Brain microvascular endothelial cell (primary cell): ENCODE data around the gene SLC25A30.

Experiments used
- DNase-seq: peaks from one replicate; pipeline ENCODE4 v3.0.0-alpha.2; 2020
- H3K27ac ChIP-seq: fragments of 250-450 bp; sonication (Bioruptor Pico); 2 replicates; pipeline ENCODE4 v1.5.1; 2020; ENCODE audit warnings: mild to moderate bottlenecking, moderate library complexity
- H3K27me3 ChIP-seq: fragments of 250-450 bp; sonication (Bioruptor Pico); replicated peaks from 2 replicates; pipeline ENCODE4 v1.5.1; 2020; ENCODE audit warnings: mild to moderate bottlenecking
- H3K36me3 ChIP-seq: fragments of 250-450 bp; sonication (Bioruptor Pico); replicated peaks from 2 replicates; pipeline ENCODE4 v1.5.1; 2020; ENCODE audit warnings: mild to moderate bottlenecking
- H3K4me3 ChIP-seq: 2 replicates; pipeline ENCODE4 v1.5.1; 2011; ENCODE audit warnings: low read depth, mild to moderate bottlenecking, control low read depth, low read length, moderate library complexity
- CTCF ChIP-seq: IDR thresholded peaks from 2 replicates; pipeline ENCODE4 v1.5.1; 2011; ENCODE audit warnings: low read depth, mild to moderate bottlenecking, moderate library complexity, low read length, control low read depth, inconsistent platforms; ENCODE audit errors: missing control alignments
- in situ Hi-C: cut with HindIII; loops from 2 replicates; pipeline ENCODE4 v1.10.0; 2017; ENCODE audit warnings: low sequenced_read_pairs, low pct_ligation_motif_present

SLC25A30 gene

GRCh38 chr13:45454204-45454603, 36.0 kb upstream of the SLC25A30 start:
- in situ Hi-C loops = no loop called here
- no peak overlapping the region for H3K4me3 ChIP-seq
- DNase-seq = no peak
- H3K36me3 ChIP-seq = no peaks in the 10 kb centered on the region
- no peak overlapping the region for H3K27ac ChIP-seq
- no peak for TF ChIP-seq CTCF
- no peaks in the 10 kb centered on the region for H3K27me3 ChIP-seq

- Histone ChIP-seq H3K27me3 (no peaks in the 10 kb centered on the region), H3K36me3 (no peaks in the 10 kb centered on the region), H3K4me3 (no peak overlapping the region), H3K27ac (no peak overlapping the region)
- in situ Hi-C loops = no loop called here
- no peak for DNase-seq
- TF ChIP-seq CTCF = no peak
Observed at GRCh38 chr13:45451282-45451681, 33.1 kb upstream of the SLC25A30 start.

GRCh38 chr13:45448965-45449559, 30.9 kb upstream of the SLC25A30 start:
- in situ Hi-C loops = no loop called here

GRCh38 chr13:45447050-45447661, 29.0 kb upstream of the SLC25A30 start:
- no peak for DNase-seq
- Histone ChIP-seq H3K27ac (no peak overlapping the region), H3K27me3 (no peaks in the 10 kb centered on the region), H3K36me3 (no peaks in the 10 kb centered on the region), H3K4me3 (no peak overlapping the region)
- in situ Hi-C loops = no loop called here
- TF ChIP-seq CTCF = no peak

More at GRCh38 chr13:45448965-45449559, 30.9 kb upstream of the SLC25A30 start:
- H3K27me3 ChIP-seq = no peaks in the 10 kb centered on the region
- no peaks in the 10 kb centered on the region for H3K36me3 ChIP-seq
- no peak for DNase-seq
- no peak overlapping the region for H3K4me3 ChIP-seq
- TF ChIP-seq CTCF = no peak
- no peak overlapping the region for H3K27ac ChIP-seq

GRCh38 chr13:45446181-45446580, 28.0 kb upstream of the SLC25A30 start:
- Histone ChIP-seq H3K27me3 (no peaks in the 10 kb centered on the region), H3K27ac (no peak overlapping the region), H3K4me3 (no peak overlapping the region), H3K36me3 (no peaks in the 10 kb centered on the region)
- in situ Hi-C loops = no loop called here
- TF ChIP-seq CTCF = no peak
- DNase-seq = peak; percentile 67

- no peak for TF ChIP-seq CTCF
- no peak for DNase-seq
- H3K27me3 ChIP-seq = no peaks in the 10 kb centered on the region
- H3K36me3 ChIP-seq = no peaks in the 10 kb centered on the region
- in situ Hi-C loops = no loop called here
- no peak overlapping the region for H3K27ac ChIP-seq
- no peak overlapping the region for H3K4me3 ChIP-seq
Observed at GRCh38 chr13:45445053-45445452, 26.9 kb upstream of the SLC25A30 start.
